Trophoblast cell (in vitro differentiated cells and primary cell): ENCODE measurements around the gene CTSV.
"Not testable (repeated sequence)": the region's sequence is repeated elsewhere in the genome, so short reads cannot be mapped to it uniquely, and the experiment has no call there.

Experiments
- DNase-seq, 2 donors: peaks; one replicate each; pipeline ENCODE4 v3.0.0-alpha.2; 2016
- H2AFZ ChIP-seq: 2 replicates; pipeline ENCODE4 v1.6.1; 2013; ENCODE audit warnings: low read length, moderate library complexity, mild to moderate bottlenecking; ENCODE audit not compliant: insufficient read depth, poor library complexity
- H2AK5ac ChIP-seq: 2 replicates; pipeline ENCODE4 v1.6.1; 2013; ENCODE audit warnings: mild to moderate bottlenecking, low read length
- H2BK120ac ChIP-seq: 2 replicates; pipeline ENCODE4 v1.6.1; 2013; ENCODE audit warnings: low read length, mild to moderate bottlenecking, moderate library complexity; ENCODE audit not compliant: insufficient read depth, poor library complexity
- H2BK12ac ChIP-seq: 2 replicates; pipeline ENCODE4 v1.6.1; 2013; ENCODE audit warnings: mild to moderate bottlenecking, low read length, moderate library complexity
- H2BK5ac ChIP-seq: 2 replicates; pipeline ENCODE4 v1.6.1; 2013; ENCODE audit warnings: low read length, low read depth, moderate library complexity, mild to moderate bottlenecking; ENCODE audit not compliant: poor library complexity
- H3K14ac ChIP-seq: 2 replicates; pipeline ENCODE4 v1.6.1; 2013; ENCODE audit warnings: mild to moderate bottlenecking, low read length
- H3K18ac ChIP-seq: 2 replicates; pipeline ENCODE4 v1.6.1; 2013; ENCODE audit warnings: mild to moderate bottlenecking, low read length
- H3K23ac ChIP-seq: 2 replicates; pipeline ENCODE4 v1.6.1; 2013; ENCODE audit warnings: low read length
- H3K27ac ChIP-seq: 2 replicates; pipeline ENCODE4 v1.5.1; 2013; ENCODE audit warnings: low read depth, mild to moderate bottlenecking, inconsistent platforms, low read length, moderate library complexity
- H3K27me3 ChIP-seq: 2 replicates; pipeline ENCODE4 v1.6.1; 2013; ENCODE audit warnings: inconsistent platforms, mild to moderate bottlenecking, low read length, moderate library complexity; ENCODE audit not compliant: insufficient read depth
- H3K36me3 ChIP-seq, 2 experiments: 1 replicate in 1 of 2; 2 replicates in 1 of 2; pipeline ENCODE4 v1.6.1; 2013; ENCODE audit warnings: low read length in 2 of 2, mild to moderate bottlenecking in 2 of 2, moderate library complexity in 1 of 2; ENCODE audit not compliant: insufficient read depth in 2 of 2, control insufficient read depth in 1 of 2
- H3K4ac ChIP-seq: 2 replicates; pipeline ENCODE4 v1.6.1; 2013; ENCODE audit warnings: low read depth, mild to moderate bottlenecking, low read length, moderate library complexity
- H3K4me1 ChIP-seq, 2 experiments: 1 replicate in 1 of 2; 2 replicates in 1 of 2; pipeline ENCODE4 v1.6.1; 2013; ENCODE audit warnings: low read length in 2 of 2, mild to moderate bottlenecking in 2 of 2, moderate library complexity in 1 of 2; ENCODE audit not compliant: insufficient read depth in 2 of 2, control insufficient read depth in 1 of 2
- H3K4me2 ChIP-seq: 2 replicates; pipeline ENCODE4 v1.6.1; 2013; ENCODE audit warnings: inconsistent platforms, mild to moderate bottlenecking, low read length, moderate library complexity
- H3K4me3 ChIP-seq: 2 replicates; pipeline ENCODE4 v1.5.1; 2013; ENCODE audit warnings: mild to moderate bottlenecking, low read depth, low read length, inconsistent platforms
- H3K79me1 ChIP-seq: one replicate; pipeline ENCODE4 v1.6.1; 2013; ENCODE audit warnings: low read length
- H3K79me2 ChIP-seq: 2 replicates; pipeline ENCODE4 v1.6.1; 2013; ENCODE audit warnings: low read length, mild to moderate bottlenecking; ENCODE audit not compliant: control insufficient read depth, insufficient read depth, poor library complexity
- H3K9ac ChIP-seq: 2 replicates; pipeline ENCODE4 v1.6.1; 2013; ENCODE audit warnings: mild to moderate bottlenecking, low read length
- H3K9me3 ChIP-seq: 2 replicates; pipeline ENCODE4 v1.6.1; 2013; ENCODE audit warnings: low read depth, mild to moderate bottlenecking, control low read depth, inconsistent platforms, low read length; ENCODE audit not compliant: insufficient read depth
- H4K12ac ChIP-seq: 2 replicates; pipeline ENCODE4 v1.6.1; 2013; ENCODE audit warnings: low read depth, mild to moderate bottlenecking, low read length, moderate library complexity
- H4K8ac ChIP-seq: 2 replicates; pipeline ENCODE4 v1.6.1; 2013; ENCODE audit warnings: low read depth, mild to moderate bottlenecking, low read length, moderate library complexity
- H4K91ac ChIP-seq: one replicate; pipeline ENCODE4 v1.6.1; 2013; ENCODE audit warnings: low read depth, mild to moderate bottlenecking, low read length, moderate library complexity
- WGBS: extraction: QIAGEN DNeasy Blood & Tissue Kit; methylation state at CpG from one replicate; pipeline ENCODE4 v1.1.7; 2013; ENCODE audit warnings: missing lambda C conversion rate; ENCODE audit not compliant: insufficient read length, insufficient coverage; ENCODE audit errors: extremely low coverage; 5-methylcytosine and 5-hydroxymethylcytosine counted together

The CTSV gene

DNA sequence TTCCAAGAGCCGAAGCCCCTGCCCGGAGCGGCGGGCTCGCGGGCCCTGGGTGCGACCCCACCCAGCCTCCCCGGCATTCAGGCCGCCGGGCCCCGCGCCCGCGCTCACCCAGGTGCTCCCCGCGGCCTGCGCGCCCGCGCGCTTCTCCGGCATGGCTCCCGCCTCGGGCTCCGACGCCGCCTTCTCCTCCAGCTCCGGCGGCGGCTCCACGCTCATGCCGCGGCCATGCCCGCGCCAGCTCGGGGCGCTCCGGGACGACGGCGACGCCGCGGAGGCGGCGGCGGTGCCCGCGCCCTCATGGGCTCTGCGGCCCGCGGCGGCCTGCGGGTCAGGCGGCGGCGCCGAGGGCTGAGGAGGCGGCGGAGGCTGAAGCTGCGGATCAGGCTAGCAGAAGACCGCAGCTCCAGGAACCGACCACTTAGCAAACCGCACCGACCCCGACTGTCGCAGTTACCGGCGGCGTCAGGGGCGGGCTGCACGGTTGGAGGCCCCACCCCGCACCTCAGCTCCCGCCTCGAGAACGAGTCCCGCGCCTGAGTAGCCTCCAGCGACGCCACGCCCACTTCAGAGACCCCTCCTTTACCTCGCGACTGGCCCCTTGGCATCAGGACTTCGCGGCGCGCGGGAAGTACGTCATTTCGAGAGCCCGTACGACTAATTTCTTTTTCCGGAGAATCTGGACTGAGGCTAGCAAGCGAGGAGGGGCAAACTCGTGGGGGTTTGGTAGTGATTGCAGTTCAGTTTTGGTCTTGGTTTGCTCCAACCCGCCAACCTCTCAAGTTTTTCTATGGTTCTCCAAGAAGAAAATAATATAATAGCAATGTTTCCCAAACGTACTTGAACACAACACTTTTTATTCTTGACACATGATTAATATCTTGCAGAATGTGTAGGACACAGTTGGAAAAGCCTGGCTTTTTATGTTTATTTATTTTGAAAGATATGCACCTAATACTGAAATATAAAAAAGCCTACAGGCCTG lies 25.5 kb downstream of the CTSV start:
- H3K9ac ChIP-seq, H4K12ac ChIP-seq, H3K79me2 ChIP-seq, H3K79me1 ChIP-seq, H2BK12ac ChIP-seq, H4K8ac ChIP-seq, H3K23ac ChIP-seq, H3K18ac ChIP-seq, H3K14ac ChIP-seq, H2AK5ac ChIP-seq, H3K36me3 ChIP-seq, H3K9me3 ChIP-seq, H3K4ac ChIP-seq, H2BK120ac ChIP-seq, H3K27me3 ChIP-seq, H3K4me1 ChIP-seq: not testable (repeated sequence)
- DNase-seq: peak; percentile 46 to 70
- Histone ChIP-seq H3K27ac (peak overlapping the region; percentile 47), H2BK5ac (peak overlapping the region; percentile 31), H3K4me3 (peak overlapping the region; percentile 91), H3K4me2 (peak overlapping the region; percentile 66), H4K91ac (peak overlapping the region; percentile 6), H2AFZ (peak overlapping the region; percentile 93)
- no CpG with 5 or more reads among the region's 97 CpGs for WGBS

DNA sequence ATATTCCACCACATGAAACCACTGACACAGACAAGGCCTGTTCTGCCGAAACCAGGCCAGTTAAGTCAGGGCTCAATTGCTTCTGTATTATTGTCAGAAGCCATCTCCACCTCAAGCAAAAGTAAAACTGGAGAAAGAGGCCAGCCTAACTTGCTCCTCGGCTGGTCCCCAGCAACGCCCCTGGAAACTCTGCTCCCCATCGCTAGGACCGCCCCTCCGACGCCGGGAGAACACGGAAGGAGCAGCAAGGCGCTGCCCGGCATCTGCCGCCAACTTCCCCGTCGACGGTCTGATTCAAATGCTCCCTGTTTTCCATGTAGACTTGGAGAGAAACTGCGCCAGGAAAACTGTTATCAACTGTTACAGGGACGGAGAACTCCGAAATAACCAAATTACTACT lies 26.3 kb downstream of the CTSV start:
- WGBS: no CpG with 5 or more reads among the region's 18 CpGs
- H3K27ac ChIP-seq: not testable (repeated sequence)

DNA sequence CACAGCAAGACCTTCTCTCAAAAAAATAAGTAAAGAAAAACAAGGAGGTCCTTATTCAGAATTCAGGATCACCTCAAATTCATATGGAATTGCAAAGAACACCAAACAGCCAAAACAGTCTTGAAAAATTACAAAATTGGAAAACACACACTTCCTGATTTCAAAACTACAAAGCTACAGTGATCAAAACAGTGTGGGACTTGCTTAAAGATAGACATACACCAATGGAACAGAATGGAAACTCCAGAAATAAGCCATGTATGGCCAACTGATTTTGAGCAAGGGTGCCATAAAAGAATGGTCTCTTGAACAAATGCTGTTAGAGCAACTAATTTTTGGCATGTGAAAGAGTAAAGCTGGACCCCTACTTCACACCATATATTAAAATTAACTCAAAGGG lies 36.7 kb downstream of the CTSV start:
- H2BK120ac ChIP-seq, H3K27ac ChIP-seq, H3K4ac ChIP-seq, H3K4me1 ChIP-seq, H3K9me3 ChIP-seq, H4K91ac ChIP-seq, H2AK5ac ChIP-seq, H2AFZ ChIP-seq, H3K79me1 ChIP-seq, H4K8ac ChIP-seq, H3K9ac ChIP-seq, H3K36me3 ChIP-seq, H3K4me2 ChIP-seq, H2BK12ac ChIP-seq, H3K18ac ChIP-seq, H4K12ac ChIP-seq, H2BK5ac ChIP-seq, H3K14ac ChIP-seq, H3K23ac ChIP-seq, H3K79me2 ChIP-seq, H3K27me3 ChIP-seq, H3K4me3 ChIP-seq, DNase-seq: not testable (repeated sequence)

More for the DNA sequence above, 26.3 kb downstream of the CTSV start:
- not testable (repeated sequence) for H4K91ac ChIP-seq, H2BK12ac ChIP-seq, H3K23ac ChIP-seq, H3K14ac ChIP-seq, H3K79me2 ChIP-seq, H4K12ac ChIP-seq, H2BK120ac ChIP-seq, H3K36me3 ChIP-seq, H4K8ac ChIP-seq, H3K18ac ChIP-seq, H2AK5ac ChIP-seq, H2BK5ac ChIP-seq, H2AFZ ChIP-seq, H3K4me1 ChIP-seq, H3K27me3 ChIP-seq, H3K79me1 ChIP-seq, H3K9me3 ChIP-seq
- Histone ChIP-seq H3K4me2 (peak overlapping the region; percentile 97), H3K4ac (peak overlapping the region; percentile 69), H3K4me3 (peak overlapping the region; percentile 71), H3K9ac (peak overlapping the region; percentile 76)
- DNase-seq: peak in 1 of 2 donors; percentile 29

DNA sequence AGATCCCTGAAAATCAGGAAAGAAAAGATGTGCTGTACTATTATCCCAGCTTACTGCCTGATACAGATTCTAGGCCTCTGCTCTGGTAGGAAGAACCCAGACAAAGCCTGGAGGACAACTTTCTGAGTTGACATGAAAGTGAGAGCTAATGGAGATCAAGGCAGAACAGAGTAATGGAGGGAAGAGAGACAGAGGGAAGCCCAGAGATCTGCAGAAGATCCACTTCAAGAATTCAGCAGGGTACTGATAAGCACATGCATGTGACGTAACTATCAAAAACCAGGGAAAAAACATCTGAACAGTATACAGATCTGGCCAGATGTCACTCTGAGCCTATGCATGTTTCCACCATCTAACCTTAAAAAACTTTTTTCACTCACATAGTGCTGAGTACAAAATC lies 37.6 kb downstream of the CTSV start:
- H3K14ac ChIP-seq, DNase-seq, H3K4me1 ChIP-seq, H2BK5ac ChIP-seq, H4K12ac ChIP-seq, H3K36me3 ChIP-seq, H3K23ac ChIP-seq, H3K27ac ChIP-seq, H3K4me3 ChIP-seq, H3K9me3 ChIP-seq, H4K91ac ChIP-seq, H3K4ac ChIP-seq, H2BK12ac ChIP-seq, H4K8ac ChIP-seq, H3K79me1 ChIP-seq, H3K27me3 ChIP-seq, H2AK5ac ChIP-seq, H3K4me2 ChIP-seq, H3K9ac ChIP-seq, H3K18ac ChIP-seq, H3K79me2 ChIP-seq, H2BK120ac ChIP-seq, H2AFZ ChIP-seq: not testable (repeated sequence)
- WGBS: no CpG with 5 or more reads among the region's 1 CpG
